NCI-H345 (cell line): ENCODE data around the gene FOXO4.
"Not testable (repeated sequence)": the region's sequence is repeated elsewhere in the genome, so short reads cannot be mapped to it uniquely, and the experiment has no call there.

Experiments used
- DNase-seq: peaks from one replicate; lab custom pipeline; 2025; lab: John Stamatoyannopoulos, UW

FOXO4 gene

GRCh38 chrX:71095555-71095980, at the start of gene FOXO4:
Gene FOXO4, plus strand, starts transcription at chrX:71095851. Its CDS starts 678 bp downstream, at chrX:71096529.
- DNase-seq = peak; percentile 91

GRCh38 chrX:71047891-71048290, 47.8 kb upstream of the FOXO4 start:
- not testable (repeated sequence) for DNase-seq

GRCh38 chrX:71052721-71053120, 42.9 kb upstream of the FOXO4 start:
- DNase-seq = no peak

GRCh38 chrX:71053217-71053621, 42.4 kb upstream of the FOXO4 start:
- DNase-seq = no peak

GRCh38 chrX:71056867-71057266, 38.8 kb upstream of the FOXO4 start:
- no peak for DNase-seq

- DNase-seq = no peak
Measured at GRCh38 chrX:71057848-71058530, 37.7 kb upstream of the FOXO4 start.

- no peak for DNase-seq
Measured at GRCh38 chrX:71060127-71060526, 35.5 kb upstream of the FOXO4 start.

GRCh38 chrX:71067089-71067488, 28.6 kb upstream of the FOXO4 start:
- DNase-seq = no peak

- no peak for DNase-seq
Measured at GRCh38 chrX:71067712-71068043, 28.0 kb upstream of the FOXO4 start.

GRCh38 chrX:71068044-71068918, 27.4 kb upstream of the FOXO4 start, which contains the start of gene SNX12:
Gene SNX12, minus strand, starts transcription at chrX:71068334. Its CDS starts 28 bp downstream, at chrX:71068306.
- peak; percentile 96 for DNase-seq

GRCh38 chrX:71070531-71070930, 25.1 kb upstream of the FOXO4 start:
- no peak for DNase-seq

GRCh38 chrX:71081330-71082123, 14.1 kb upstream of the FOXO4 start:
- DNase-seq = no peak

GRCh38 chrX:71082124-71082647, 13.5 kb upstream of the FOXO4 start:
- DNase-seq = no peak

GRCh38 chrX:71082822-71083221, 12.8 kb upstream of the FOXO4 start:
- no peak for DNase-seq

GRCh38 chrX:71085900-71086299, 9.8 kb upstream of the FOXO4 start:
- no peak for DNase-seq

GRCh38 chrX:71091263-71091662, 4.4 kb upstream of the FOXO4 start:
- no peak for DNase-seq

GRCh38 chrX:71095033-71095432, 618 bp upstream of the FOXO4 start:
- DNase-seq = no peak

GRCh38 chrX:71095981-71096759, 519 bp downstream of the FOXO4 start:
- peak; percentile 72 for DNase-seq

- no peak for DNase-seq
Measured at GRCh38 chrX:71096760-71097032, 1.0 kb downstream of the FOXO4 start.

- no peak for DNase-seq
Measured at GRCh38 chrX:71098302-71098701, 2.7 kb downstream of the FOXO4 start.

GRCh38 chrX:71098951-71099506, 3.4 kb downstream of the FOXO4 start:
- no peak for DNase-seq
